RWPE2 (cell line): ENCODE data around the gene PHF8.

Experiments
- ATAC-seq: fragments of 200-7000 bp; cut with Tn5 transposase; 3 replicates; pipeline ENCODE4 v1.9.1; 2021; ENCODE audit warnings: low read depth
- DNase-seq: peaks from one replicate; pipeline ENCODE4 v3.0.0-alpha.2; 2020; ENCODE audit warnings: low spot score
- H3K27ac ChIP-seq: fragments of 450-650 bp; 2 replicates; pipeline ENCODE4 v1.5.1; 2017; ENCODE audit warnings: mild to moderate bottlenecking; ENCODE audit not compliant: poor library complexity, severe bottlenecking
- H3K27me3 ChIP-seq: fragments of 250-450 bp; sonication (Bioruptor Pico); 2 replicates; pipeline ENCODE4 v1.5.1; 2021; ENCODE audit warnings: mild to moderate bottlenecking, moderate library complexity; ENCODE audit not compliant: insufficient read depth, poor library complexity, severe bottlenecking
- H3K36me3 ChIP-seq: fragments of 250-450 bp; sonication (Bioruptor Pico); 2 replicates; pipeline ENCODE4 v1.5.1; 2020; ENCODE audit warnings: low read depth, mild to moderate bottlenecking, moderate library complexity
- H3K4me1 ChIP-seq: fragments of 250-450 bp; sonication (Bioruptor Pico); 2 replicates; pipeline ENCODE4 v1.5.1; 2021; ENCODE audit warnings: mild to moderate bottlenecking, moderate library complexity; ENCODE audit not compliant: insufficient read depth, poor library complexity, severe bottlenecking
- H3K4me3 ChIP-seq: fragments of 250-450 bp; sonication (Bioruptor Pico); 2 replicates; pipeline ENCODE4 v1.5.1; 2021; ENCODE audit warnings: mild to moderate bottlenecking, moderate library complexity; ENCODE audit not compliant: severe bottlenecking
- H3K9me3 ChIP-seq: fragments of 250-450 bp; sonication (Bioruptor Pico); 2 replicates; pipeline ENCODE4 v1.5.1; 2021; ENCODE audit warnings: mild to moderate bottlenecking, moderate library complexity; ENCODE audit not compliant: severe bottlenecking
- CTCF ChIP-seq: fragments of 450-650 bp; IDR thresholded peaks from one replicate; pipeline ENCODE4 v1.5.1; 2017; ENCODE audit warnings: mild to moderate bottlenecking, moderate library complexity; ENCODE audit not compliant: poor library complexity, severe bottlenecking

The PHF8 gene

GRCh38 chrX:54030329-54030728, 13.9 kb downstream of the PHF8 start:
- no peak for TF ChIP-seq CTCF
- H3K36me3 ChIP-seq, result 0 out of 2 replicates have a peak, but pooled peaks cover 5% of the 10 kb centered on the region
- no peak for DNase-seq
- no peak overlapping the region for H3K4me3 ChIP-seq
- ATAC-seq, result no peak
- H3K9me3 ChIP-seq, result no peaks in the 10 kb centered on the region
- no peak overlapping the region for H3K27ac ChIP-seq
- no peaks in the 10 kb centered on the region for H3K27me3 ChIP-seq
- no peaks in the 10 kb centered on the region for H3K4me1 ChIP-seq

- H3K36me3 ChIP-seq, result 0 out of 2 replicates have a peak, but pooled peaks cover 5% of the 10 kb centered on the region
- no peak for DNase-seq
- no peak overlapping the region for H3K4me3 ChIP-seq
These were observed 14.6 kb downstream of the PHF8 start for GRCh38 chrX:54029529-54030143.

GRCh38 chrX:54024350-54024749, 19.9 kb downstream of the PHF8 start:
- no peak for DNase-seq
- H3K4me3 ChIP-seq, result no peak overlapping the region
- H3K36me3 ChIP-seq, result no peaks in the 10 kb centered on the region

More at GRCh38 chrX:54029529-54030143, 14.6 kb downstream of the PHF8 start:
- peak; percentile 31; the same call in 1 of the 3 replicates for ATAC-seq
- Histone ChIP-seq H3K27me3 (no peaks in the 10 kb centered on the region), H3K27ac (no peak overlapping the region), H3K4me1 (no peaks in the 10 kb centered on the region), H3K9me3 (no peaks in the 10 kb centered on the region)
- TF ChIP-seq CTCF, result no peak

DNA sequence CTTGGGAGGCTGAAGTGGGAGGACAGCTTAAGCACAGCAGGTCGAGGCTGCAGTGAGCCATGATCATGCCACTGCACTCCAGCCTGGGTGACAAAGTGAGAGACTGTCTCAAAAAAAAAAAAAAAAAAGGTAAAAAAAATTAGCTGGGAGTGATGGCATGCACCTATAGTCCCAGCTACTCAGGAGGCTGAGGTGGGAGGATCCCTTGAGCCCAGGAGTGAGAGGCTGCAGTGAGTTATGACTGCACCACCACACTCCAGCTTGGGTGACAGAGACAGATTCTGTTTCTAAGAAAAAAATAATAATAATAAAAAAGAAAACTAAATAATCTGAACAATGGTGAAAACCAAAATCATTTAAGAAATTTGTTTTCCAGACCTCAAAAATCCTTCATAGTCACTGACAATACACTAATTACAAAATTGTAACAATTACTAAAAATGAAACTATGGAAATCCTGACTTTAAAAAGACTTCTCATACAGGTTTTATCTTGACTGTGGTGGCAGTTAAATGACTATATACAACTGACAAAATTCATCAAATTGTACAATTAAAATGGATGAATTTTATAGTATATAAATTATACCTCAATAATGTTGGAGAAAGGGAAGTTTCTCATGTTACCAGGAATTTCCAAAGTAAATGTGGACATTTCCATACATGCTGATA, 31.3 kb downstream of the PHF8 start:
- no peak for DNase-seq
- H3K4me3 ChIP-seq, result no peak overlapping the region
- H3K27me3 ChIP-seq, result no peaks in the 10 kb centered on the region
- no peaks in the 10 kb centered on the region for H3K36me3 ChIP-seq
- no peaks in the 10 kb centered on the region for H3K9me3 ChIP-seq
- H3K27ac ChIP-seq, result no peak overlapping the region
- H3K4me1 ChIP-seq, result no peaks in the 10 kb centered on the region
- TF ChIP-seq CTCF, result no peak
- no peak for ATAC-seq

More at GRCh38 chrX:54024350-54024749, 19.9 kb downstream of the PHF8 start:
- TF ChIP-seq CTCF, result no peak
- Histone ChIP-seq H3K27ac (no peak overlapping the region), H3K27me3 (no peaks in the 10 kb centered on the region), H3K9me3 (no peaks in the 10 kb centered on the region), H3K4me1 (no peaks in the 10 kb centered on the region)
- no peak for ATAC-seq

GRCh38 chrX:54007682-54008081, 36.6 kb downstream of the PHF8 start:
- no peaks in the 10 kb centered on the region for H3K4me1 ChIP-seq
- ATAC-seq, result no peak

More at GRCh38 chrX:54007682-54008081, 36.6 kb downstream of the PHF8 start:
- H3K27me3 ChIP-seq, result no peaks in the 10 kb centered on the region
- H3K9me3 ChIP-seq, result no peaks in the 10 kb centered on the region
- no peak overlapping the region for H3K4me3 ChIP-seq
- no peak for TF ChIP-seq CTCF
- DNase-seq, result no peak
- H3K36me3 ChIP-seq, result no peaks in the 10 kb centered on the region
- no peak overlapping the region for H3K27ac ChIP-seq
